ENCODE measurements around the gene PRR14L. TPM values are rescaled to one million over a fixed set of nuclear protein-coding genes. Genes with fewer than 3 reads are reported as not detected.
A peak's percentile ranks its signal among the peaks of the same experiment; 100 is the strongest.

PRR14L gene
- total and polyA plus RNA-seq, 2 of the 13 experiments (the other 11 are each of a cell fraction or from before 2014, with no cell fraction given): 6.6 to 16.5 TPM

GRCh38 chr22:31752096-31752847, 2.3 kb upstream of the PRR14L start:
- Histone ChIP-seq H3K9me3 (ENCODE audit: low read length) (no peaks in the 10 kb centered on the region), H3K4me3 (replicated peaks in 1 of 3; ENCODE audit: insufficient read depth in 1 of 3, low read depth in 2 of 3, low read length in 3 of 3) (peak overlapping the region; percentile 31 to 93 (median 76)), H2AFZ (ENCODE audit: low read length) (peak overlapping the region; percentile 23), H3K36me3 (replicated peaks in 1 of 2; ENCODE audit: control insufficient read depth in 1 of 2, insufficient read depth in 2 of 2, low read length in 2 of 2) (no peaks in the 10 kb centered on the region), H3K4me1 (ENCODE audit: insufficient read depth, low read length) (peaks cover 48% of the 10 kb centered on the region), H3K27me3 (ENCODE audit: control insufficient read depth in 1 of 2, insufficient read depth in 2 of 2, low read length in 2 of 2) (peaks cover 0 to 6% of the 10 kb centered on the region in 2 experiments; a peak in 1 of 5 replicates), H3K27ac (ENCODE audit: extremely low read length, insufficient read depth, low read length) (peak overlapping the region; percentile 97), H3K79me2 (ENCODE audit: insufficient read depth, low read length) (peaks cover 28% of the 10 kb centered on the region), H3K9ac (ENCODE audit: insufficient read depth, low read depth, low read length) (peak overlapping the region; percentile 89), H4K20me1 (ENCODE audit: insufficient read depth, low read length) (no peaks in the 10 kb centered on the region), H3K4me2 (ENCODE audit: low read depth, low read length) (peak overlapping the region; percentile 93)
- POLR2A ChIA-PET: interaction anchor here (0.9 to 3.9 kb wide), 12 partner anchors 13 to 197 kb away, joined by 3 to 26 read pairs (median 5); partner anchors contain the start of gene PISD
- intact Hi-C loops (cut with micrococcal nuclease; ENCODE audit: unreplicated experiment): loop anchor here (5.0 kb wide), 1 partner anchor 90 kb away; the partner anchor contains the start of gene PISD
- no TSS peak for BruUV-seq (replicated peaks)
- TF ChIP-seq SNAPC4 (CRISPR knock-in tag; IDR thresholded peaks at IDR 0.05) (peak; percentile 43; the same call in 1 of the 2 replicates), SRSF4 (IDR thresholded peaks at IDR 0.05; ENCODE audit: low read depth, low read length, poor library complexity, severe bottlenecking) (no peak), ATF7 (IDR thresholded peaks at IDR 0.05) (0 out of 2 replicates have a peak, but pooled peaks have one; percentile 19), ATF7 (CRISPR knock-in tag; IDR thresholded peaks at IDR 0.05) (no peak), ZC3H4 (CRISPR knock-in tag; IDR thresholded peaks at IDR 0.05; ENCODE audit: borderline replicate concordance) (0 out of 2 replicates have a peak, but pooled peaks have one; percentile 0)
- CTCF ChIA-PET (ENCODE audit: low intra/inter-chr PET ratio, low total read pairs): no interaction called here
- in situ Hi-C loops (cut with HindIII; ENCODE audit: extremely low pct_ligation_motif_present, low pct_unique_long_range_greater_than_20kb): loop anchor here (10.0 kb wide), 1 partner anchor 193 kb away; the partner anchor contains the start of gene YWHAH
- ATAC-seq (no peak), DNase-seq (ENCODE audit: low spot score) (no peak), FAIRE-seq (no peak)
- 46% methylated on average over 7 of the region's 7 CpGs for WGBS (ENCODE audit: low lambda C conversion rate)

Measured in HepG2 (cell line).